Mammary epithelial cell (primary cell): ENCODE measurements around the gene SUSD6.

Experiments used
- EZH2 ChIP-seq: IDR thresholded peaks from 2 replicates; pipeline ENCODE4 v1.6.1; 2012; ENCODE audit warnings: low read length, inconsistent platforms, borderline replicate concordance
- TF ChIP-seq, protein P1 (sequence below), 2 donors: IDR thresholded peaks in 1 of 2; conservative IDR thresholded peaks in 1 of 2; 2 replicates each; pipeline ENCODE4 v1.5.1; 2011 to 2012; ENCODE audit warnings: inconsistent platforms in 2 of 2, low read length in 2 of 2, mild to moderate bottlenecking in 2 of 2, control low read depth in 1 of 2, low read depth in 1 of 2; ENCODE audit not compliant: insufficient read depth in 1 of 2; ENCODE audit errors: extremely low read depth in 1 of 2

GRCh38 chr14:69633238-69633637, 21.8 kb downstream of the SUSD6 start:
- TF ChIP-seq EZH2, result no peak
- TF ChIP-seq, protein P1, sequence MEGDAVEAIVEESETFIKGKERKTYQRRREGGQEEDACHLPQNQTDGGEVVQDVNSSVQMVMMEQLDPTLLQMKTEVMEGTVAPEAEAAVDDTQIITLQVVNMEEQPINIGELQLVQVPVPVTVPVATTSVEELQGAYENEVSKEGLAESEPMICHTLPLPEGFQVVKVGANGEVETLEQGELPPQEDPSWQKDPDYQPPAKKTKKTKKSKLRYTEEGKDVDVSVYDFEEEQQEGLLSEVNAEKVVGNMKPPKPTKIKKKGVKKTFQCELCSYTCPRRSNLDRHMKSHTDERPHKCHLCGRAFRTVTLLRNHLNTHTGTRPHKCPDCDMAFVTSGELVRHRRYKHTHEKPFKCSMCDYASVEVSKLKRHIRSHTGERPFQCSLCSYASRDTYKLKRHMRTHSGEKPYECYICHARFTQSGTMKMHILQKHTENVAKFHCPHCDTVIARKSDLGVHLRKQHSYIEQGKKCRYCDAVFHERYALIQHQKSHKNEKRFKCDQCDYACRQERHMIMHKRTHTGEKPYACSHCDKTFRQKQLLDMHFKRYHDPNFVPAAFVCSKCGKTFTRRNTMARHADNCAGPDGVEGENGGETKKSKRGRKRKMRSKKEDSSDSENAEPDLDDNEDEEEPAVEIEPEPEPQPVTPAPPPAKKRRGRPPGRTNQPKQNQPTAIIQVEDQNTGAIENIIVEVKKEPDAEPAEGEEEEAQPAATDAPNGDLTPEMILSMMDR (conservative IDR thresholded peaks at IDR 0.05 in 1 of 2, IDR thresholded peaks at IDR 0.05 in 1 of 2; ENCODE audit: extremely low read depth in 1 of 2, insufficient read depth in 1 of 2, low read depth in 1 of 2, low read length in 2 of 2), result no peak
